ENCODE results near the gene LDLR. TPM values are rescaled to one million over a fixed set of nuclear protein-coding genes. Genes with fewer than 3 reads are reported as not detected.
"Not testable (repeated sequence)": the region's sequence is repeated elsewhere in the genome, so short reads cannot be mapped to it uniquely, and the experiment has no call there.

The LDLR gene
- total RNA-seq, 1 experiment from 2014 or later, result 182 TPM

- intact Hi-C loops (cut with micrococcal nuclease; ENCODE audit: unreplicated experiment), result loop anchor here (5.0 kb wide), 1 partner anchor 44 kb away; no protein-coding TSS in a partner anchor
- H3K9me2 ChIP-seq (ENCODE audit: insufficient read depth), result no peaks in the 10 kb centered on the region
- peaks cover 87% of the 10 kb centered on the region for H3F3A ChIP-seq (ENCODE audit: insufficient read depth, low read depth)
- BruUV-seq (replicated peaks), result no TSS peak
- ChIA-PET CTCF (no interaction called here), POLR2A (ENCODE audit: unreplicated experiment) (interaction anchor here (0.7 kb wide), 1 partner anchor 95 kb away, joined by 5 read pairs; no protein-coding TSS in a partner anchor)
- H3K36me3 ChIP-seq (ENCODE audit: low read depth), result peaks cover 51% of the 10 kb centered on the region
- no peaks in the 10 kb centered on the region for H3K27me3 ChIP-seq (ENCODE audit: insufficient read depth, low read depth)
- H3K79me2 ChIP-seq (ENCODE audit: low read depth), result peaks cover 82% of the 10 kb centered on the region
- H4K20me1 ChIP-seq (ENCODE audit: insufficient read depth), result peaks cover 52% of the 10 kb centered on the region
- H3K27ac ChIP-seq, result peak overlapping the region; percentile 98
- no peak for DNase-seq
- H3K4me2 ChIP-seq, result peak overlapping the region; percentile 96
- H3K9me3 ChIP-seq (ENCODE audit: insufficient read depth, low read depth), result no peaks in the 10 kb centered on the region
- peaks cover 62% of the 10 kb centered on the region for H3K4me1 ChIP-seq (replicated peaks; ENCODE audit: insufficient read depth)
- no peak overlapping the region for H2AFZ ChIP-seq
- peak overlapping the region; percentile 90; the same call in 1 of the 2 replicates for H3K4me3 ChIP-seq
- TF ChIP-seq EZH2 (IDR thresholded peaks at IDR 0.05; ENCODE audit: low read depth), result no peak
- TF ChIP-seq CTCF (conservative IDR thresholded peaks at IDR 0.05), result no peak
These were observed 4.5 kb downstream of the LDLR start for GRCh38 chr19:11093689-11094238.

DNA sequence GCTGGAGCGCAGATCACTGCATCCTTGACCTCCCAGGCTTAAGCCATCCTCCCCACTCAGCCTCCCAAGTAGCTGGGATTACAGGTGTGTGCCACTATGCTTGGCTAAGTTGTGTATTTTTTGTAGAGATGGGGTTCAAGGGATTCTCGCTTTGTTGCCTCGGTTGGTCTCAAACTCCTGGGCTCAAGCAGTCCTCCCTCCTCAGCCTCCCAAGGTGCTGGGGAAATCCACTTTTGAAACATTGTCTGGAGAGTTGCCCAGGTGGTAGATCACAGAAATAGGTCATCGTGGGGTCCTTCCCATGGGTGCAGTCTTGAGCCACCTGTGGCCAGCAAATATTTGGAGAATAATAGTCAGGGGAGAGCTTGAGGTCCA is 5.2 kb downstream of the LDLR start:
- no peak for TF ChIP-seq CTCF (conservative IDR thresholded peaks at IDR 0.05)
- no peak for TF ChIP-seq EZH2 (IDR thresholded peaks at IDR 0.05; ENCODE audit: low read depth)
- Histone ChIP-seq H3K4me1 (replicated peaks; ENCODE audit: insufficient read depth) (peaks cover 59% of the 10 kb centered on the region), H3K9me3 (ENCODE audit: insufficient read depth, low read depth) (no peaks in the 10 kb centered on the region), H3K36me3 (ENCODE audit: low read depth) (peaks cover 59% of the 10 kb centered on the region), H3K4me3 (peak overlapping the region; percentile 27; the same call in 1 of the 2 replicates), H2AFZ (no peak overlapping the region), H3K27ac (peak overlapping the region; percentile 98), H3K4me2 (peak overlapping the region; percentile 96), H4K20me1 (ENCODE audit: insufficient read depth) (peaks cover 59% of the 10 kb centered on the region), H3F3A (ENCODE audit: insufficient read depth, low read depth) (peaks cover 90% of the 10 kb centered on the region), H3K27me3 (ENCODE audit: insufficient read depth, low read depth) (no peaks in the 10 kb centered on the region), H3K79me2 (ENCODE audit: low read depth) (peaks cover 88% of the 10 kb centered on the region), H3K9me2 (ENCODE audit: insufficient read depth) (no peaks in the 10 kb centered on the region)
- intact Hi-C loops (cut with micrococcal nuclease; ENCODE audit: unreplicated experiment), result loop anchor here (5.0 kb wide), 1 partner anchor 43 kb away; no protein-coding TSS in a partner anchor
- BruUV-seq (replicated peaks), result TSS peak; percentile 51
- DNase-seq, result no peak
- ChIA-PET CTCF (interaction anchor here (0.7 to 1.3 kb wide), 2 partner anchors 59 to 223 kb away, joined by 7 to 16 read pairs; no protein-coding TSS in a partner anchor), POLR2A (ENCODE audit: unreplicated experiment) (interaction anchor here (0.6 to 1.5 kb wide), 5 partner anchors 9 to 155 kb away, joined by 3 to 14 read pairs (median 5); no protein-coding TSS in a partner anchor)

DNA sequence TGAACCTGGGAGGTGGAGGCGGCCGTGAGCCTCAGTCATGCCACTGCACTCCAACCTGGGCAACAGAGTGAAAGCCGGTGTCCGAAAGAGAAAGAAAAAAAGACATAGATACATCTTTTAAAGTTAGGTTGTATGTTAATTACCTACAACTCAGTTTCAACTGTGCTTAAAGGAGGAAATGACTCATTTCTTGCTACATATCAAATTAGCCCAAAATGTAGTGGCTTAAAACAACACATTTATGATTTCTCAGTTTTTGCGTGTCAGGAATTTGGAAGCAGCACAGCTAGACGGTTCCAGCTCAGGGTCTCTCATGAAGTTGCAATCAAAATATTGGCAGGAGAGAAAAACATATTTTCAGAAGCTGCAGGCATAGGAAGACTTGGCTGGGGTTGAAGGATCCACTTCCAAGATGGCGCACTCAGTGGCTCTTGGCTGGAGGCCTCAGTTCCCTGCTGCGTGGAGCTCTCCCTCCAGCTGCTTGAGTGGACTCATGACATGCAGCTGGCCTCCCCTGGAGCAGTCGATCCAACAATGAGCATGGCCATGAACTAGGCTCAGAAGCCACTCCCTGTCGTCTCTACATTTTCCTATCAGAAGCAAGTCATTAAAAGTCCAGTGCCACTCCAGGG is 7.1 kb downstream of the LDLR start:
- no peak for TF ChIP-seq CTCF (conservative IDR thresholded peaks at IDR 0.05)
- no peak for TF ChIP-seq EZH2 (IDR thresholded peaks at IDR 0.05; ENCODE audit: low read depth)
- H3K4me1 ChIP-seq (replicated peaks; ENCODE audit: insufficient read depth), result peaks cover 55% of the 10 kb centered on the region
- no TSS peak for BruUV-seq (replicated peaks)

DNA sequence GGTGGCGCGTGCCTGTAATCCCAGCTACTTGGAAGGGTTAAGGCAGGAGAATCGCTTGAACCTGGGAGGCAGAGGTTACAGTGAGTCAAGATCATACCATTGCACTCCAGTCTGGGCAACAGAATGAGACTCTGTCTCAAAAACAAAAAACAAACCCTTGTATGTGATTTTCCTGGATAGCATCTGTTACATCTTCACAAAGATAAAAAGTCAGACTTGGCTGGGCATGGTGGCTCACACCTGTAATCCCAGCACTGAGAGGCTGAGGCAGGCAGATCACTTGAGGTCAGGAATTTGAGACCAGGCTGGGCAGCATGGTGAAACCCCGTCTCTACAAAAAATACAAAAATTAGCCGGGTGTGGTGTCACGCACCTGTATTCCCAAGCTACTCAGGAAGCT is 8.1 kb downstream of the LDLR start:
- H3K27me3 ChIP-seq (ENCODE audit: insufficient read depth, low read depth); POLR2A ChIA-PET (ENCODE audit: unreplicated experiment); H2AFZ ChIP-seq; H3K9me2 ChIP-seq (ENCODE audit: insufficient read depth); H3K4me3 ChIP-seq; intact Hi-C loops (cut with micrococcal nuclease; ENCODE audit: unreplicated experiment); DNase-seq; H3K4me2 ChIP-seq; BruUV-seq (replicated peaks); H3K9me3 ChIP-seq (ENCODE audit: insufficient read depth, low read depth): not testable (repeated sequence)
- CTCF ChIA-PET, result interaction anchor here (0.6 kb wide), 1 partner anchor 161 kb away, joined by 5 read pairs; no protein-coding TSS in a partner anchor
- Histone ChIP-seq H3K36me3 (ENCODE audit: low read depth) (peaks cover 72% of the 10 kb centered on the region), H3K4me1 (replicated peaks; ENCODE audit: insufficient read depth) (peaks cover 45% of the 10 kb centered on the region), H4K20me1 (ENCODE audit: insufficient read depth) (peaks cover 79% of the 10 kb centered on the region), H3K27ac (peak overlapping the region; percentile 2; the same call in 1 of the 2 replicates), H3F3A (ENCODE audit: insufficient read depth, low read depth) (peaks cover 94% of the 10 kb centered on the region), H3K79me2 (ENCODE audit: low read depth) (peaks cover 92% of the 10 kb centered on the region)

More for the DNA sequence above, 7.1 kb downstream of the LDLR start:
- H2AFZ ChIP-seq, result no peak overlapping the region
- H3K27ac ChIP-seq, result peak overlapping the region; percentile 98
- H3K9me3 ChIP-seq (ENCODE audit: insufficient read depth, low read depth), result no peaks in the 10 kb centered on the region
- H3K27me3 ChIP-seq (ENCODE audit: insufficient read depth, low read depth), result no peaks in the 10 kb centered on the region
- H3K79me2 ChIP-seq (ENCODE audit: low read depth), result peaks cover 90% of the 10 kb centered on the region
- intact Hi-C loops (cut with micrococcal nuclease; ENCODE audit: unreplicated experiment), result no loop called here
- peaks cover 71% of the 10 kb centered on the region for H4K20me1 ChIP-seq (ENCODE audit: insufficient read depth)
- peaks cover 93% of the 10 kb centered on the region for H3F3A ChIP-seq (ENCODE audit: insufficient read depth, low read depth)
- H3K9me2 ChIP-seq (ENCODE audit: insufficient read depth), result no peaks in the 10 kb centered on the region
- peaks cover 70% of the 10 kb centered on the region for H3K36me3 ChIP-seq (ENCODE audit: low read depth)
- H3K4me2 ChIP-seq, result peak overlapping the region; percentile 24
- no peak overlapping the region; the same call in 1 of the 2 replicates for H3K4me3 ChIP-seq
- CTCF ChIA-PET, result interaction anchor here (0.5 kb wide), 1 partner anchor 21 kb away, joined by 4 read pairs; no protein-coding TSS in a partner anchor
- POLR2A ChIA-PET (ENCODE audit: unreplicated experiment), result interaction anchor here (1.5 kb wide), 1 partner anchor 11 kb away, joined by 14 read pairs; no protein-coding TSS in a partner anchor
- DNase-seq, result peak in 1 of 2 experiments; percentile 58

All from PC-9 (cell line).